ENCODE data around the gene AQP5. TPM values are rescaled to one million over a fixed set of nuclear protein-coding genes. Genes with fewer than 3 reads are reported as not detected.

AQP5 gene
- total and polyA plus RNA-seq, 2 donors from 2014 or later = 0.91 to 0.99 TPM

DNA sequence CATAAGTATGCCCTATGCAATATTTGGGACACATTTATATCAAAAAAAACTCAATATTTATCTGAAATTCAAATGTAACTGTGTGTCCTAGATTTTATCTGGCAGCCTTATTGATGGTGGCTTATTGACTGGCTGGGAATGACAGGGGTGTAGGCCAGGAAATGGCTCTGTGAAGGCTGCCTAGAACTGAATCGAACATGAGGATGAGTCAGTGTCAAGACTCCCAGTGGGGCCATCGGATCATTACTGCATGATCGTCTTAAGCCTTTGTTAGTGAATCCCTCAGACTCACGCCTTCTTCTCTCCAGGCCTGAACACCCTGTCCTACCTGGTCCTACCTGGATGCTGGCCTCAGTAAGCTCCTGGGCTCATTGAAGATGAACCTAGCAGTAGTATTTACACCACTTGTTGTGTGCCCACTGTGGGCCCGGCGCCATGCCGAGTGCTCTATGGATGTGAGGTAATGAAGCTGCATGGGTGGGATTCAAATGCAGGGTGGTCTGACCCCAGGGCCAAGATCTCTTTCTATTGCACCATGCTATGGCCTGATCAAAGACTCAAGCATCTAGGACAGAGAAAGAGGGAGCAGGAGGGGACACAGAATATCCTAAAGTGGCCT lies 36.9 kb upstream of the AQP5 start:
- Histone ChIP-seq H3K27me3 (ENCODE audit: control insufficient read depth, insufficient read depth, low read length) (no peaks in the 10 kb centered on the region), H3K36me3 (ENCODE audit: control insufficient read depth in 2 of 3, insufficient read depth in 3 of 3, low read length in 3 of 3) (no peaks in the 10 kb centered on the region), H3K9ac (ENCODE audit: low read length in 3 of 3) (no peak overlapping the region), H3K9me3 (ENCODE audit: control insufficient read depth in 2 of 3, insufficient read depth in 1 of 3, low read length in 3 of 3) (no peaks in the 10 kb centered on the region), H3K4me3 (ENCODE audit: low read length in 3 of 3) (no peak overlapping the region), H3K27ac (ENCODE audit: low read depth in 2 of 2, low read length in 2 of 2) (no peak overlapping the region), H3K4me1 (ENCODE audit: control insufficient read depth in 2 of 3, insufficient read depth in 2 of 3, low read depth in 1 of 3, low read length in 3 of 3) (no peaks in the 10 kb centered on the region)
- FAIRE-seq (no peak), DNase-seq (no peak)
- TF ChIP-seq, protein P1, sequence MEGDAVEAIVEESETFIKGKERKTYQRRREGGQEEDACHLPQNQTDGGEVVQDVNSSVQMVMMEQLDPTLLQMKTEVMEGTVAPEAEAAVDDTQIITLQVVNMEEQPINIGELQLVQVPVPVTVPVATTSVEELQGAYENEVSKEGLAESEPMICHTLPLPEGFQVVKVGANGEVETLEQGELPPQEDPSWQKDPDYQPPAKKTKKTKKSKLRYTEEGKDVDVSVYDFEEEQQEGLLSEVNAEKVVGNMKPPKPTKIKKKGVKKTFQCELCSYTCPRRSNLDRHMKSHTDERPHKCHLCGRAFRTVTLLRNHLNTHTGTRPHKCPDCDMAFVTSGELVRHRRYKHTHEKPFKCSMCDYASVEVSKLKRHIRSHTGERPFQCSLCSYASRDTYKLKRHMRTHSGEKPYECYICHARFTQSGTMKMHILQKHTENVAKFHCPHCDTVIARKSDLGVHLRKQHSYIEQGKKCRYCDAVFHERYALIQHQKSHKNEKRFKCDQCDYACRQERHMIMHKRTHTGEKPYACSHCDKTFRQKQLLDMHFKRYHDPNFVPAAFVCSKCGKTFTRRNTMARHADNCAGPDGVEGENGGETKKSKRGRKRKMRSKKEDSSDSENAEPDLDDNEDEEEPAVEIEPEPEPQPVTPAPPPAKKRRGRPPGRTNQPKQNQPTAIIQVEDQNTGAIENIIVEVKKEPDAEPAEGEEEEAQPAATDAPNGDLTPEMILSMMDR (IDR thresholded peaks at IDR 0.05; ENCODE audit: borderline replicate concordance, extremely low read depth, insufficient read depth) = no peak
- intact Hi-C loops (cut with DNase I) = no loop called here

DNA sequence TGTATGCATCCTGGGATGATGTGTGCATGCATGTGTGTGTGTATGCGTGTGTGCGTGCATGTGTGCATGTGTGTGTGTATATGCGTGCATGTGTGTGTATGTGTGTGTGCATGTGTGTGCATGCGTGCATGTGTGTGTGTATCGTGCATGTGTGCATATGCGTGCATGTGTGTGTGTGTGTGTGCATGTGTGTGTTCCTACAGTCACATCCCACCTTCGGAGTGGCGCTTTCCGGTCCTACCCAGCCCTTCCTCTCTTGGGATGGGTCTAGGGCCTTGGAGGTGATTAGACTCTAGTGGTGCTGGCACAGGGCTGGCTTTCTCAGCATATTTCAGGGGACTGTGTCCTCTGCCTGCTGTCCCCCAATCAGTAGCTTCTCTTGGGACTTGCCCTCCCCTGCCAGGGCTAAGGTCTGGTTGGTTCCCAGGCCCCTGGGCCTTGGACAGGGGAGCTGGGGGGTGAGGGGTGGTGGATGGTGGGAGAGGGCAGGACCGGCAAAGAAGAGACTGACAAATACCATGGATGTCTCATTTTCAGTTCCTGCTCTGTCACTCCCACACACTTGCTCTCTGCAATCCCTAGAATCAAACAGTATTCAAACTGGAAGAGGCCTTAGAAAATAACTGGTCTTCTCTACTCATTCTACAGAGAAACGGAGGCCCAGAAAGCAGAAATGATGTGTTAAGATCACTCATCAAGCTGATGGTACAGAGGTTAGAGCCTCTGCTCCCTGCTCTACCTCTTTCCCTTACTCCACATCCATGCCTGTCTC lies 36.1 kb upstream of the AQP5 start:
- Histone ChIP-seq H3K4me3 (ENCODE audit: low read length in 3 of 3) (no peak overlapping the region), H3K9me3 (ENCODE audit: control insufficient read depth in 2 of 3, insufficient read depth in 1 of 3, low read length in 3 of 3) (no peaks in the 10 kb centered on the region), H3K9ac (ENCODE audit: low read length in 3 of 3) (no peak overlapping the region), H3K27ac (ENCODE audit: low read depth in 2 of 2, low read length in 2 of 2) (no peak overlapping the region), H3K27me3 (ENCODE audit: control insufficient read depth, insufficient read depth, low read length) (no peaks in the 10 kb centered on the region), H3K36me3 (ENCODE audit: control insufficient read depth in 2 of 3, insufficient read depth in 3 of 3, low read length in 3 of 3) (no peaks in the 10 kb centered on the region), H3K4me1 (ENCODE audit: control insufficient read depth in 2 of 3, insufficient read depth in 2 of 3, low read depth in 1 of 3, low read length in 3 of 3) (no peaks in the 10 kb centered on the region)
- intact Hi-C loops (cut with DNase I) = no loop called here
- no peak for FAIRE-seq
- no peak for DNase-seq
- TF ChIP-seq, protein P1 (IDR thresholded peaks at IDR 0.05; ENCODE audit: borderline replicate concordance, extremely low read depth, insufficient read depth) = no peak

DNA sequence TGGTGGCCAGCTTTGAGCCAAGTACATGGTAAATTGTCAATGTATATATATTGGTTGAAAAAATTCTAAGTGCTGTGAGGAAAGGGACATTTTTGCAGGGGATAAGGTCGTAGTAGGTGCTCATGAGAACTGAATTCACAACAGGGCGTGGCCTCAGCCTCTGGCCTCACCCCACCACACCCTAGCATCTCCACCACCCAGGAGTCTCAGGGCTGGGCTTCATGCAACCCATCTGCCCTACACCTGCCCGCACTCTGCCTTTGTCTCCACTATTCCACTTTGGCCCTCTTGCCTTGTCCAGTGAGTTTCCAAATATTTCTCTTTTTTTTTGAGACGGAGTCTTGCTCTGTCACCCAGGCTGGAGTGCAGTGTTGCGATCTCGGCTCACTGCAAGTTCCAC lies 33.2 kb upstream of the AQP5 start:
- Histone ChIP-seq H3K9me3 (ENCODE audit: control insufficient read depth in 2 of 3, insufficient read depth in 1 of 3, low read length in 3 of 3) (no peaks in the 10 kb centered on the region), H3K9ac (ENCODE audit: low read length in 3 of 3) (no peak overlapping the region), H3K27me3 (ENCODE audit: control insufficient read depth, insufficient read depth, low read length) (no peaks in the 10 kb centered on the region), H3K4me1 (ENCODE audit: control insufficient read depth in 2 of 3, insufficient read depth in 2 of 3, low read depth in 1 of 3, low read length in 3 of 3) (peaks cover 0 to 2% (median 0%) of the 10 kb centered on the region in 3 donors), H3K27ac (ENCODE audit: low read depth in 2 of 2, low read length in 2 of 2) (no peak overlapping the region), H3K36me3 (ENCODE audit: control insufficient read depth in 2 of 3, insufficient read depth in 3 of 3, low read length in 3 of 3) (no peaks in the 10 kb centered on the region), H3K4me3 (ENCODE audit: low read length in 3 of 3) (no peak overlapping the region)
- FAIRE-seq (no peak), DNase-seq (no peak)
- TF ChIP-seq, protein P1 (IDR thresholded peaks at IDR 0.05; ENCODE audit: borderline replicate concordance, extremely low read depth, insufficient read depth) = no peak
- intact Hi-C loops (cut with DNase I) = no loop called here
